ENCODE results near the gene NR3C2.
"Not testable (repeated sequence)": the region's sequence is repeated elsewhere in the genome, so short reads cannot be mapped to it uniquely, and the experiment has no call there.

The NR3C2 gene

GRCh38 chr4:148091896-148092295, 350.3 kb downstream of the NR3C2 start:
- no peaks in the 10 kb centered on the region for H3K4me1 ChIP-seq (ENCODE audit: control extremely low read depth in 1 of 4, control insufficient read depth in 4 of 4, insufficient read depth in 4 of 4, low read length in 3 of 4)
- CTCF ChIA-PET = no interaction called here

GRCh38 chr4:148090503-148091476, 351.4 kb downstream of the NR3C2 start:
- CTCF ChIA-PET = no interaction called here
- Histone ChIP-seq H3K9me3 (ENCODE audit: control extremely low read depth in 1 of 5, control insufficient read depth in 4 of 5, insufficient read depth in 2 of 5, low read depth in 1 of 5, low read length in 4 of 5) (no peaks in the 10 kb centered on the region), H3K4me3 (ENCODE audit: control insufficient read depth in 1 of 7, extremely low read depth in 1 of 7, insufficient read depth in 4 of 7, low read depth in 2 of 7, low read length in 6 of 7) (no peak overlapping the region), H3K27me3 (replicated peaks in 2 of 5; ENCODE audit: control insufficient read depth in 4 of 5, insufficient read depth in 5 of 5, low read length in 4 of 5) (no peaks in the 10 kb centered on the region), H3K27ac (ENCODE audit: insufficient read depth in 1 of 2, low read depth in 1 of 2, low read length in 2 of 2, poor library complexity in 1 of 2, severe bottlenecking in 2 of 2) (no peak overlapping the region), H3K36me3 (ENCODE audit: control insufficient read depth in 4 of 4, insufficient read depth in 4 of 4, low read length in 3 of 4) (no peaks in the 10 kb centered on the region), H3K4me1 (ENCODE audit: control extremely low read depth in 1 of 4, control insufficient read depth in 4 of 4, insufficient read depth in 4 of 4, low read length in 3 of 4) (no peaks in the 10 kb centered on the region)
- POLR2A ChIA-PET = no interaction called here
- 98% methylated on average over 16 of the region's 17 CpGs for WGBS (ENCODE audit: insufficient coverage)
- no peak for DNase-seq

More at GRCh38 chr4:148091896-148092295, 350.3 kb downstream of the NR3C2 start:
- Histone ChIP-seq H3K9me3 (ENCODE audit: control extremely low read depth in 1 of 5, control insufficient read depth in 4 of 5, insufficient read depth in 2 of 5, low read depth in 1 of 5, low read length in 4 of 5) (no peaks in the 10 kb centered on the region), H3K27ac (ENCODE audit: insufficient read depth in 1 of 2, low read depth in 1 of 2, low read length in 2 of 2, poor library complexity in 1 of 2, severe bottlenecking in 2 of 2) (no peak overlapping the region), H3K4me3 (ENCODE audit: control insufficient read depth in 1 of 7, extremely low read depth in 1 of 7, insufficient read depth in 4 of 7, low read depth in 2 of 7, low read length in 6 of 7) (no peak overlapping the region), H3K36me3 (ENCODE audit: control insufficient read depth in 4 of 4, insufficient read depth in 4 of 4, low read length in 3 of 4) (no peaks in the 10 kb centered on the region), H3K27me3 (replicated peaks in 2 of 5; ENCODE audit: control insufficient read depth in 4 of 5, insufficient read depth in 5 of 5, low read length in 4 of 5) (no peaks in the 10 kb centered on the region)
- POLR2A ChIA-PET = no interaction called here
- DNase-seq = no peak
- WGBS (ENCODE audit: insufficient coverage) = 94% methylated on average over 4 of the region's 4 CpGs

GRCh38 chr4:148090029-148090428, 352.2 kb downstream of the NR3C2 start:
- 98% methylated on average over 4 of the region's 6 CpGs for WGBS (ENCODE audit: insufficient coverage)
- POLR2A ChIA-PET = no interaction called here
- Histone ChIP-seq H3K27me3 (replicated peaks in 2 of 5; ENCODE audit: control insufficient read depth in 4 of 5, insufficient read depth in 5 of 5, low read length in 4 of 5) (no peaks in the 10 kb centered on the region), H3K4me1 (ENCODE audit: control extremely low read depth in 1 of 4, control insufficient read depth in 4 of 4, insufficient read depth in 4 of 4, low read length in 3 of 4) (no peaks in the 10 kb centered on the region), H3K4me3 (ENCODE audit: control insufficient read depth in 1 of 7, extremely low read depth in 1 of 7, insufficient read depth in 4 of 7, low read depth in 2 of 7, low read length in 6 of 7) (no peak overlapping the region), H3K27ac (ENCODE audit: insufficient read depth in 1 of 2, low read depth in 1 of 2, low read length in 2 of 2, poor library complexity in 1 of 2, severe bottlenecking in 2 of 2) (no peak overlapping the region), H3K9me3 (ENCODE audit: control extremely low read depth in 1 of 5, control insufficient read depth in 4 of 5, insufficient read depth in 2 of 5, low read depth in 1 of 5, low read length in 4 of 5) (no peaks in the 10 kb centered on the region), H3K36me3 (ENCODE audit: control insufficient read depth in 4 of 4, insufficient read depth in 4 of 4, low read length in 3 of 4) (no peaks in the 10 kb centered on the region)
- DNase-seq = no peak
- CTCF ChIA-PET = no interaction called here

- H3K27ac ChIP-seq (ENCODE audit: insufficient read depth in 1 of 2, low read depth in 1 of 2, low read length in 2 of 2, poor library complexity in 1 of 2, severe bottlenecking in 2 of 2) = no peak overlapping the region
- 92% methylated on average over 4 of the region's 6 CpGs for WGBS (ENCODE audit: insufficient coverage)
- H3K27me3 ChIP-seq (replicated peaks in 2 of 5; ENCODE audit: control insufficient read depth in 4 of 5, insufficient read depth in 5 of 5, low read length in 4 of 5) = no peaks in the 10 kb centered on the region
- no peak for DNase-seq
- H3K9me3 ChIP-seq (ENCODE audit: control extremely low read depth in 1 of 5, control insufficient read depth in 4 of 5, insufficient read depth in 2 of 5, low read depth in 1 of 5, low read length in 4 of 5) = no peaks in the 10 kb centered on the region
- CTCF ChIA-PET = no interaction called here
- no peaks in the 10 kb centered on the region for H3K4me1 ChIP-seq (ENCODE audit: control extremely low read depth in 1 of 4, control insufficient read depth in 4 of 4, insufficient read depth in 4 of 4, low read length in 3 of 4)
- no peaks in the 10 kb centered on the region for H3K36me3 ChIP-seq (ENCODE audit: control insufficient read depth in 4 of 4, insufficient read depth in 4 of 4, low read length in 3 of 4)
- no peak overlapping the region for H3K4me3 ChIP-seq (ENCODE audit: control insufficient read depth in 1 of 7, extremely low read depth in 1 of 7, insufficient read depth in 4 of 7, low read depth in 2 of 7, low read length in 6 of 7)
- POLR2A ChIA-PET = no interaction called here
These were observed 352.6 kb downstream of the NR3C2 start for GRCh38 chr4:148089624-148090023.

GRCh38 chr4:148083073-148083472, 359.1 kb downstream of the NR3C2 start:
- H3K4me3 ChIP-seq (ENCODE audit: control insufficient read depth in 1 of 7, extremely low read depth in 1 of 7, insufficient read depth in 4 of 7, low read depth in 2 of 7, low read length in 6 of 7); H3K27me3 ChIP-seq (replicated peaks in 2 of 5; ENCODE audit: control insufficient read depth in 4 of 5, insufficient read depth in 5 of 5, low read length in 4 of 5); H3K4me1 ChIP-seq (ENCODE audit: control extremely low read depth in 1 of 4, control insufficient read depth in 4 of 4, insufficient read depth in 4 of 4, low read length in 3 of 4); DNase-seq; H3K36me3 ChIP-seq (ENCODE audit: control insufficient read depth in 4 of 4, insufficient read depth in 4 of 4, low read length in 3 of 4); POLR2A ChIA-PET; H3K9me3 ChIP-seq (ENCODE audit: control extremely low read depth in 1 of 5, control insufficient read depth in 4 of 5, insufficient read depth in 2 of 5, low read depth in 1 of 5, low read length in 4 of 5); H3K27ac ChIP-seq (ENCODE audit: insufficient read depth in 1 of 2, low read depth in 1 of 2, low read length in 2 of 2, poor library complexity in 1 of 2, severe bottlenecking in 2 of 2); CTCF ChIA-PET: not testable (repeated sequence)
- WGBS (ENCODE audit: insufficient coverage) = 96% methylated on average over 2 of the region's 4 CpGs

- no peak for DNase-seq
- ChIA-PET POLR2A (no interaction called here), CTCF (no interaction called here)
- Histone ChIP-seq H3K4me3 (ENCODE audit: control insufficient read depth in 1 of 7, extremely low read depth in 1 of 7, insufficient read depth in 4 of 7, low read depth in 2 of 7, low read length in 6 of 7) (no peak overlapping the region), H3K27ac (ENCODE audit: insufficient read depth in 1 of 2, low read depth in 1 of 2, low read length in 2 of 2, poor library complexity in 1 of 2, severe bottlenecking in 2 of 2) (no peak overlapping the region), H3K9me3 (ENCODE audit: control extremely low read depth in 1 of 5, control insufficient read depth in 4 of 5, insufficient read depth in 2 of 5, low read depth in 1 of 5, low read length in 4 of 5) (peaks cover 0 to 3% (median 0%) of the 10 kb centered on the region in 5 experiments), H3K36me3 (ENCODE audit: control insufficient read depth in 4 of 4, insufficient read depth in 4 of 4, low read length in 3 of 4) (no peaks in the 10 kb centered on the region), H3K4me1 (ENCODE audit: control extremely low read depth in 1 of 4, control insufficient read depth in 4 of 4, insufficient read depth in 4 of 4, low read length in 3 of 4) (no peaks in the 10 kb centered on the region), H3K27me3 (replicated peaks in 2 of 5; ENCODE audit: control insufficient read depth in 4 of 5, insufficient read depth in 5 of 5, low read length in 4 of 5) (no peaks in the 10 kb centered on the region)
- 100% methylated on average over 2 of the region's 3 CpGs for WGBS (ENCODE audit: insufficient coverage)
These were observed 360.5 kb downstream of the NR3C2 start for GRCh38 chr4:148081745-148082144.

- POLR2A ChIA-PET = no interaction called here
- H3K9me3 ChIP-seq (ENCODE audit: control extremely low read depth in 1 of 5, control insufficient read depth in 4 of 5, insufficient read depth in 2 of 5, low read depth in 1 of 5, low read length in 4 of 5) = peaks cover 0 to 3% (median 0%) of the 10 kb centered on the region in 5 experiments
- 96% methylated on average over 12 of the region's 12 CpGs for WGBS (ENCODE audit: insufficient coverage)
- no peaks in the 10 kb centered on the region for H3K4me1 ChIP-seq (ENCODE audit: control extremely low read depth in 1 of 4, control insufficient read depth in 4 of 4, insufficient read depth in 4 of 4, low read length in 3 of 4)
- no peak overlapping the region for H3K27ac ChIP-seq (ENCODE audit: insufficient read depth in 1 of 2, low read depth in 1 of 2, low read length in 2 of 2, poor library complexity in 1 of 2, severe bottlenecking in 2 of 2)
- DNase-seq = no peak
- no peaks in the 10 kb centered on the region for H3K36me3 ChIP-seq (ENCODE audit: control insufficient read depth in 4 of 4, insufficient read depth in 4 of 4, low read length in 3 of 4)
- CTCF ChIA-PET = no interaction called here
- H3K4me3 ChIP-seq (ENCODE audit: control insufficient read depth in 1 of 7, extremely low read depth in 1 of 7, insufficient read depth in 4 of 7, low read depth in 2 of 7, low read length in 6 of 7) = no peak overlapping the region
- H3K27me3 ChIP-seq (replicated peaks in 2 of 5; ENCODE audit: control insufficient read depth in 4 of 5, insufficient read depth in 5 of 5, low read length in 4 of 5) = no peaks in the 10 kb centered on the region
These were observed 360.9 kb downstream of the NR3C2 start for GRCh38 chr4:148081267-148081666.

Measured in common myeloid progenitor, CD34-positive (primary cell).